HL-60/S4 treated with phorbol 12-myristate 13-acetate at 8.2 ng/mL for 4 days and 3 days (cell line): ENCODE measurements around the gene C2orf80.
"Not testable (repeated sequence)": the region's sequence is repeated elsewhere in the genome, so short reads cannot be mapped to it uniquely, and the experiment has no call there.

Experiments used
- in situ Hi-C: fragments of 300-500 bp; cut with MboI; formaldehyde crosslinking; loops from 2 replicates; pipeline ENCODE4 v1.15.0; 2022; ENCODE audit warnings: low sequenced_read_pairs

Gene C2orf80

GRCh38 chr2:208182835-208183234 lies 7.0 kb downstream of the C2orf80 start:
- in situ Hi-C loops = no loop called here

GRCh38 chr2:208179028-208179609 lies 10.7 kb downstream of the C2orf80 start:
- in situ Hi-C loops = no loop called here

GRCh38 chr2:208175840-208176153 lies 14.0 kb downstream of the C2orf80 start:
- in situ Hi-C loops = no loop called here

GRCh38 chr2:208175069-208175839 lies 14.6 kb downstream of the C2orf80 start:
- in situ Hi-C loops = no loop called here

GRCh38 chr2:208174144-208174543 lies 15.7 kb downstream of the C2orf80 start:
- in situ Hi-C loops = no loop called here

GRCh38 chr2:208172125-208172524 lies 17.7 kb downstream of the C2orf80 start:
- in situ Hi-C loops = no loop called here

- in situ Hi-C loops = no loop called here
Observed at GRCh38 chr2:208164951-208165755, 24.7 kb downstream of the C2orf80 start.

GRCh38 chr2:208163489-208163888 lies 26.3 kb downstream of the C2orf80 start, which contains the start of gene CRYGA:
TSS of gene CRYGA (minus strand) at chr2:208163589. CDS start at chr2:208163556, 33 bp downstream.
- in situ Hi-C loops = no loop called here

GRCh38 chr2:208156439-208156838 lies 33.4 kb downstream of the C2orf80 start:
- in situ Hi-C loops = no loop called here

- in situ Hi-C loops = no loop called here
Observed at GRCh38 chr2:208153156-208153555, 36.7 kb downstream of the C2orf80 start.

- in situ Hi-C loops = no loop called here
Observed at GRCh38 chr2:208150956-208151355, 38.9 kb downstream of the C2orf80 start.

GRCh38 chr2:208150094-208150493 lies 39.7 kb downstream of the C2orf80 start:
- in situ Hi-C loops = no loop called here

- in situ Hi-C loops = no loop called here
Observed at GRCh38 chr2:208148803-208149202, 41.0 kb downstream of the C2orf80 start.

GRCh38 chr2:208147759-208148158 lies 42.1 kb downstream of the C2orf80 start:
- in situ Hi-C loops = no loop called here

GRCh38 chr2:208147008-208147407 lies 42.8 kb downstream of the C2orf80 start:
- in situ Hi-C loops = no loop called here

GRCh38 chr2:208146006-208146405 lies 43.8 kb downstream of the C2orf80 start, which contains the start of gene CRYGB:
TSS of gene CRYGB (minus strand) at chr2:208146158. CDS start at chr2:208146120, 38 bp downstream.
- in situ Hi-C loops = no loop called here

- in situ Hi-C loops = no loop called here
Observed at GRCh38 chr2:208142925-208143799, 46.7 kb downstream of the C2orf80 start.

- in situ Hi-C loops = no loop called here
Observed at GRCh38 chr2:208142240-208142924, 47.4 kb downstream of the C2orf80 start.

- in situ Hi-C loops = no loop called here
Observed at GRCh38 chr2:208139447-208139846, 50.4 kb downstream of the C2orf80 start.

- in situ Hi-C loops = not testable (repeated sequence)
Observed at GRCh38 chr2:208138334-208138733, 51.5 kb downstream of the C2orf80 start.
